NB4 (cell line): Measurements from ENCODE around the gene SPRED1.

Experiments
- DNase-seq: peaks from one replicate; pipeline ENCODE4 v3.0.0; 2010; ENCODE audit warnings: low read depth
- H3K4me3 ChIP-seq: one replicate; pipeline ENCODE4 v1.5.1; 2011; ENCODE audit warnings: mild to moderate bottlenecking, low read depth, low read length, moderate library complexity
- CTCF ChIP-seq: IDR thresholded peaks from one replicate; pipeline ENCODE4 v1.5.1; 2012; ENCODE audit warnings: low read depth, low read length
- MAX ChIP-seq: IDR thresholded peaks from 2 replicates; pipeline ENCODE4 v1.6.1; 2011; ENCODE audit warnings: low read depth, low read length
- MYC ChIP-seq: IDR thresholded peaks from 2 replicates; pipeline ENCODE4 v1.6.1; 2011; ENCODE audit warnings: low read depth, low read length
- POLR2A ChIP-seq: IDR thresholded peaks from 2 replicates; pipeline ENCODE4 v1.6.1; 2011; ENCODE audit warnings: mild to moderate bottlenecking; ENCODE audit not compliant: insufficient read length; ENCODE audit errors: extremely low read depth

The SPRED1 gene

GRCh38 chr15:38211249-38211648, 41.4 kb upstream of the SPRED1 start:
- no peak for DNase-seq
- no peak for TF ChIP-seq POLR2A
- TF ChIP-seq MAX = no peak
- TF ChIP-seq CTCF = no peak
- TF ChIP-seq MYC = no peak
- H3K4me3 ChIP-seq = no peak overlapping the region

- no peak for TF ChIP-seq POLR2A
- no peak for TF ChIP-seq MYC
- no peak for TF ChIP-seq CTCF
- no peak for TF ChIP-seq MAX
- no peak for DNase-seq
- H3K4me3 ChIP-seq = no peak overlapping the region
These were observed 40.8 kb upstream of the SPRED1 start for GRCh38 chr15:38211811-38212210.

- H3K4me3 ChIP-seq = no peak overlapping the region
- TF ChIP-seq MAX (no peak), MYC (no peak)
- no peak for DNase-seq
These were observed 39.8 kb upstream of the SPRED1 start for GRCh38 chr15:38212729-38213351.

GRCh38 chr15:38213356-38213755, 39.3 kb upstream of the SPRED1 start:
- no peak overlapping the region for H3K4me3 ChIP-seq
- no peak for TF ChIP-seq MAX
- no peak for TF ChIP-seq POLR2A
- TF ChIP-seq MYC = no peak
- TF ChIP-seq CTCF = no peak
- DNase-seq = no peak

- no peak for TF ChIP-seq POLR2A
- no peak for TF ChIP-seq MYC
- no peak for TF ChIP-seq CTCF
- no peak for TF ChIP-seq MAX
- DNase-seq = no peak
- H3K4me3 ChIP-seq = no peak overlapping the region
These were observed 36.9 kb upstream of the SPRED1 start for GRCh38 chr15:38215707-38216106.

- TF ChIP-seq MYC (no peak), CTCF (no peak), POLR2A (no peak), MAX (no peak)
- H3K4me3 ChIP-seq = no peak overlapping the region
- no peak for DNase-seq
These were observed 35.9 kb upstream of the SPRED1 start for GRCh38 chr15:38216763-38217162.
